HL-60 (cell line): ENCODE results near the gene INSL3.
"Not testable (repeated sequence)": the region's sequence is repeated elsewhere in the genome, so short reads cannot be mapped to it uniquely, and the experiment has no call there.

Experiments used
- DNase-seq, 2 experiments: peaks; one replicate each; pipeline ENCODE4 v3.0.0-alpha.2; 2010 to 2020; ENCODE audit warnings: low read depth in 1 of 2, low spot score in 1 of 2
- H3K27ac ChIP-seq: fragments of 250-450 bp; sonication (Bioruptor Pico); replicated peaks from 2 replicates; pipeline ENCODE4 v1.5.1; 2020; ENCODE audit warnings: mild to moderate bottlenecking, moderate library complexity
- H3K27me3 ChIP-seq: fragments of 250-450 bp; sonication (Bioruptor Pico); 2 replicates; pipeline ENCODE4 v1.5.1; 2021; ENCODE audit warnings: mild to moderate bottlenecking, moderate library complexity; ENCODE audit not compliant: insufficient read depth, poor library complexity, severe bottlenecking
- H3K4me3 ChIP-seq: replicated peaks from 2 replicates; pipeline ENCODE4 v1.5.1; 2011; ENCODE audit warnings: mild to moderate bottlenecking, control low read depth, low read length; ENCODE audit not compliant: insufficient read depth
- CTCF ChIP-seq: IDR thresholded peaks from one replicate; pipeline ENCODE4 v1.5.1; 2011; ENCODE audit warnings: low read length, control low read depth, inconsistent platforms; ENCODE audit not compliant: insufficient read depth
- GABPA ChIP-seq: IDR thresholded peaks from 2 replicates; pipeline ENCODE4 v1.6.1; 2012; ENCODE audit warnings: low read depth
- POLR2AphosphoS5 ChIP-seq: IDR thresholded peaks from 2 replicates; pipeline ENCODE4 v1.6.1; 2012; ENCODE audit warnings: low read depth
- REST ChIP-seq: IDR thresholded peaks from 2 replicates; pipeline ENCODE4 v1.6.1; 2012; ENCODE audit warnings: low read depth; ENCODE audit not compliant: insufficient replicate concordance
- SPI1 ChIP-seq: IDR thresholded peaks from 2 replicates; pipeline ENCODE4 v1.6.1; 2012; ENCODE audit warnings: low read depth, mild to moderate bottlenecking, borderline replicate concordance

INSL3 gene

DNA sequence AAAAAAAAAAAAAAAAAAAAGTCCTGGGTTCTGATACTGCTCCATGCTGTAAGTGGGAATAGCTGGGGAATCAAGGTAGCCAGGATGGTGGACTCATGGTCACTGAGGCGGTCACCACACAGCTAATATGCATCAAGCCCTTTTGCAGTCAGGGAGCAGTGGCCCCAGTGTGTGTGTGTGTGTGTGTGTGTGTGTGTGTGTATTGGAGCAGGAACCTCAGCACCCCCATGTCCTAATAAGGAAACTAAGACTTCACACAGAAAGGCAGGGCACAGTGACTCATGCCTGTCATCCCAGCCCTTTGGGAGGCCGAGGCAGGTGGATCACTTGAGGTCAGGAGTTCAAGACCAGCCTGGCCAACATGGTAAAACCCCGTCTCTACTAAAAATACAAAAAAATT is 14.4 kb downstream of the INSL3 start:
- TF ChIP-seq POLR2AphosphoS5 (no peak), GABPA (no peak), CTCF (no peak), SPI1 (no peak), REST (no peak)
- Histone ChIP-seq H3K4me3 (no peak overlapping the region), H3K27ac (no peak overlapping the region), H3K27me3 (peaks cover 23% of the 10 kb centered on the region)
- DNase-seq, result peak in 1 of 2 experiments; percentile 10

- Histone ChIP-seq H3K27me3 (peaks cover 23% of the 10 kb centered on the region), H3K4me3 (no peak overlapping the region), H3K27ac (no peak overlapping the region)
- DNase-seq, result no peak
- TF ChIP-seq CTCF (no peak), SPI1 (no peak), POLR2AphosphoS5 (no peak), GABPA (no peak)
These were observed 15.9 kb downstream of the INSL3 start for GRCh38 chr19:17805427-17805826.

- peaks cover 13% of the 10 kb centered on the region for H3K27me3 ChIP-seq
- no peak overlapping the region for H3K4me3 ChIP-seq
- TF ChIP-seq POLR2AphosphoS5 (no peak), SPI1 (peak; percentile 98)
- H3K27ac ChIP-seq, result no peak overlapping the region
- DNase-seq, result peak in 1 of 2 experiments; percentile 87
These were observed 17.9 kb downstream of the INSL3 start for GRCh38 chr19:17803264-17803896.

GRCh38 chr19:17802137-17802858 is 19.0 kb downstream of the INSL3 start:
- no peak for DNase-seq
- Histone ChIP-seq H3K27ac (no peak overlapping the region), H3K4me3 (no peak overlapping the region), H3K27me3 (peaks cover 7% of the 10 kb centered on the region)
- TF ChIP-seq SPI1 (no peak), POLR2AphosphoS5 (no peak), GABPA (no peak), REST (no peak), CTCF (no peak)

GRCh38 chr19:17798599-17798998 is 22.7 kb downstream of the INSL3 start:
- not testable (repeated sequence) for H3K27ac ChIP-seq, DNase-seq, H3K4me3 ChIP-seq
- H3K27me3 ChIP-seq, result peaks cover 30% of the 10 kb centered on the region
